ENCODE measurements around the gene PRPSAP1.
"Not testable (repeated sequence)": the region's sequence is repeated elsewhere in the genome, so short reads cannot be mapped to it uniquely, and the experiment has no call there.

PRPSAP1 gene

GRCh38 chr17:76382803-76383545 is 29.3 kb upstream of the PRPSAP1 start:
- DNase-seq (ENCODE audit: low read depth), result no peak

- DNase-seq (ENCODE audit: low read depth), result no peak
These were observed 28.7 kb upstream of the PRPSAP1 start for GRCh38 chr17:76382351-76382802.

- no peak for DNase-seq (ENCODE audit: low read depth)
These were observed 28.1 kb upstream of the PRPSAP1 start for GRCh38 chr17:76381633-76382350.

- no peak for DNase-seq (ENCODE audit: low read depth)
These were observed 26.1 kb upstream of the PRPSAP1 start for GRCh38 chr17:76379646-76380376.

- no peak for DNase-seq (ENCODE audit: low read depth)
These were observed 25.5 kb upstream of the PRPSAP1 start for GRCh38 chr17:76379275-76379641.

- DNase-seq (ENCODE audit: low read depth), result no peak
These were observed 25.0 kb upstream of the PRPSAP1 start for GRCh38 chr17:76378548-76379274.

GRCh38 chr17:76376318-76377133 is 22.8 kb upstream of the PRPSAP1 start:
- DNase-seq (ENCODE audit: low read depth), result no peak

GRCh38 chr17:76371656-76372628 is 18.2 kb upstream of the PRPSAP1 start:
- DNase-seq (ENCODE audit: low read depth), result peak; percentile 72

- DNase-seq (ENCODE audit: low read depth), result peak; percentile 65
These were observed 16.7 kb upstream of the PRPSAP1 start for GRCh38 chr17:76370261-76370993.

GRCh38 chr17:76369804-76370203 is 16.1 kb upstream of the PRPSAP1 start:
- DNase-seq (ENCODE audit: low read depth), result no peak

GRCh38 chr17:76369379-76369778 is 15.7 kb upstream of the PRPSAP1 start:
- DNase-seq (ENCODE audit: low read depth), result no peak

- no peak for DNase-seq (ENCODE audit: low read depth)
These were observed 14.8 kb upstream of the PRPSAP1 start for GRCh38 chr17:76368545-76368944.

- DNase-seq (ENCODE audit: low read depth), result no peak
These were observed 13.9 kb upstream of the PRPSAP1 start for GRCh38 chr17:76367642-76368041.

GRCh38 chr17:76366247-76366646 is 12.5 kb upstream of the PRPSAP1 start:
- DNase-seq (ENCODE audit: low read depth), result no peak

GRCh38 chr17:76365256-76365903 is 11.7 kb upstream of the PRPSAP1 start:
- DNase-seq (ENCODE audit: low read depth), result no peak

- DNase-seq (ENCODE audit: low read depth), result no peak
These were observed 9.6 kb upstream of the PRPSAP1 start for GRCh38 chr17:76363107-76363842.

GRCh38 chr17:76360461-76360860 is 6.7 kb upstream of the PRPSAP1 start:
- DNase-seq (ENCODE audit: low read depth), result no peak

- not testable (repeated sequence) for DNase-seq (ENCODE audit: low read depth)
These were observed 6.1 kb upstream of the PRPSAP1 start for GRCh38 chr17:76359776-76360175.

Measured in fibroblast of the conjunctiva (primary cell).